ENCODE data around the gene SNAI1.

DNA sequence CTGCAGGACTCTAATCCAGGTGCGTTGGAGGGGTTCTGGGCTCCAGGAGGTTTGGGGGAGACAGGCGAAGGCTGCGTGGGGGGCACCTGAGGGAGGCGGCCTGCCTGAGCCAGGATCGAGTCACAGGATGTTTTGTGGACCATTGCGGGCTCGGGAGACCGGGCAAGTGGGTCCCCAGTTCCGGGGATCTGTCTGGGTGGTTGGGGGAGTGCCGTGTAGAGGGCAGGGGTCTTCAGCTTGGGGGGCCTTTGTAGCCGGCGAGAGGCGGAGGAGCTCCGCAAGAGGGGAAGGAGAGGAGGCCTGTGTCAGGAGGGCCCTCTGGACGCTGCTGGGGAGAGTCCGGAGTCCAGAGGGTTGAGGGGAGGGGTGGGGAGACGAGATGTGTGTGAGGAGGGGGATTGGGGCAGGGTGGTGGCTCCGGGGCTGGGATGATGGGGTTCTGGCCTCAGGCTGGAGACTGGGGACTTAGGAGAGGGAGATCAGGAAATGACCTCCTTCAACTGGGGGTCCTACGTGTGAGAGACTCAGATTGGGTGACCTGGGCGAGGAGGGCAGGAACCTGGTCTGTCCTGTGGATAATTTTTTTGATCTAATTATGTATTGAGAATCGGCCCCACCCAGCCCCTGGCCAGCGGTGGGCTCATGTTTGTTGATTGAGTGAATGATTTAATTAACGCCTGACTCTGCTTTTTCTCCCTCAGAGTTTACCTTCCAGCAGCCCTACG is 505 bp downstream of the SNAI1 start:
- TF ChIP-seq CTCF (IDR thresholded peaks at IDR 0.05) (no peak), POLR2A (IDR thresholded peaks at IDR 0.05) (no peak)

All from body of pancreas (tissue), 4 donors.